A673 (cell line): ENCODE data around the gene PEAR1. TPM values are rescaled to one million over a fixed set of nuclear protein-coding genes. Genes with fewer than 3 reads are reported as not detected.

ENCODE experiments used
- BruUV-seq: library from RNA; stranded (reverse); fragments of 400-500 nt; replicated peaks from 2 replicates; lab custom pipeline; 2021; lab: Mats Ljungman, UMichigan
- CTCF ChIA-PET: fragments of 300-600 bp; sonication (Branson Sonifier 250); formaldehyde crosslinking; loops from one replicate; lab custom pipeline; 2022; ENCODE audit warnings: antibody characterized with exemption; lab: Charles Lee
- POLR2A ChIA-PET: fragments of 300-600 bp; sonication (Branson Sonifier 250); formaldehyde crosslinking; loops from one replicate; lab custom pipeline; 2022; ENCODE audit warnings: antibody characterized with exemption; ENCODE audit not compliant: low non-redundant PET; lab: Charles Lee
- DNase-seq: peaks from one replicate; pipeline ENCODE4 v3.0.0-alpha.2; 2015; ENCODE audit warnings: low spot score
- H3K27ac ChIP-seq: fragments of 200-600 bp; sonication (generic); 2 replicates; pipeline ENCODE4 v1.5.1; 2016; ENCODE audit warnings: mixed run types, low read depth, mild to moderate bottlenecking, mixed read lengths, antibody characterized with exemption, low read length; ENCODE audit not compliant: poor library complexity, severe bottlenecking
- H3K27me3 ChIP-seq: fragments of 200-600 bp; sonication (generic); replicated peaks from 2 replicates; pipeline ENCODE4 v1.6.1; 2017; ENCODE audit warnings: mixed run types, low read depth, mild to moderate bottlenecking, mixed read lengths, antibody characterized with exemption, low read length; ENCODE audit not compliant: insufficient read depth, poor library complexity
- H3K36me3 ChIP-seq: fragments of 200-600 bp; sonication (generic); 2 replicates; pipeline ENCODE4 v1.6.1; 2016; ENCODE audit warnings: mixed run types, mild to moderate bottlenecking, mixed read lengths, antibody characterized with exemption, low read length; ENCODE audit not compliant: insufficient read depth, poor library complexity, severe bottlenecking
- H3K4me1 ChIP-seq: fragments of 200-600 bp; sonication (generic); 2 replicates; pipeline ENCODE4 v1.6.1; 2017; ENCODE audit warnings: mixed run types, mild to moderate bottlenecking, mixed read lengths, antibody characterized with exemption, low read length; ENCODE audit not compliant: insufficient read depth, poor library complexity, severe bottlenecking
- H3K4me3 ChIP-seq: fragments of 200-600 bp; sonication (generic); 2 replicates; pipeline ENCODE4 v1.5.1; 2016; ENCODE audit warnings: low read depth, mixed run types, mild to moderate bottlenecking, mixed read lengths, low read length; ENCODE audit not compliant: poor library complexity, severe bottlenecking
- H3K9me3 ChIP-seq: fragments of 200-600 bp; sonication (generic); 2 replicates; pipeline ENCODE4 v1.6.1; 2016; ENCODE audit warnings: mixed run types, low read depth, mild to moderate bottlenecking, mixed read lengths, antibody characterized with exemption, low read length; ENCODE audit not compliant: poor library complexity, severe bottlenecking
- EZH2 ChIP-seq: fragments of 200-600 bp; sonication (generic); IDR thresholded peaks from 2 replicates; pipeline ENCODE4 v1.6.1; 2017; ENCODE audit warnings: borderline replicate concordance, low read depth, mild to moderate bottlenecking, mixed read lengths, antibody characterized with exemption, low read length; ENCODE audit not compliant: poor library complexity, severe bottlenecking
- intact Hi-C: fragments of 100-400 bp; cut with micrococcal nuclease; formaldehyde crosslinking; loops from one replicate; pipeline ENCODE4 v1.10.0; 2022; ENCODE audit not compliant: unreplicated experiment
- total RNA-seq: library from RNA; stranded (reverse); gene quantifications from 2 replicates; pipeline ENCODE4 v1.2.3, GENCODE V29; 2021
- TF ChIP-seq, protein P1 (sequence below): fragments of 300-800, 200-600 bp; sonication (generic); conservative IDR thresholded peaks from 2 replicates; pipeline ENCODE4 v1.5.1; 2017; ENCODE audit warnings: low read depth, mild to moderate bottlenecking, antibody characterized with exemption, low read length, moderate library complexity, mixed read lengths

Gene PEAR1
- total RNA-seq, 1 experiment from 2014 or later, result 0.52 TPM

DNA sequence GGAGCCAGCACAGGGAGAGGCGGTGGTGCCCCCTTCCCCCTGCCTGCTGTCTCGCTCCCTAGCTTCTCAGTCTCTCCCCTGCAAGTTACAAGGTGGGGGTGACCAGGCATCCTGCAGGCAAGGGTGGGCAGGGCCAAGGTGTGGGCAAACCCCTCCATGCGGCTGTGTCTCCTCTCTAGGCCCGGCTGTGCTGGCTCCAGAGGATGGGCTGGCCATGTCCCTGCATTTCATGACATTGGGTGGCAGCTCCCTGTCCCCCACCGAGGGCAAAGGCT lies 18.2 kb upstream of the PEAR1 start:
- intact Hi-C loops, result no loop called here
- no TSS peak for BruUV-seq
- TF ChIP-seq, protein P1, sequence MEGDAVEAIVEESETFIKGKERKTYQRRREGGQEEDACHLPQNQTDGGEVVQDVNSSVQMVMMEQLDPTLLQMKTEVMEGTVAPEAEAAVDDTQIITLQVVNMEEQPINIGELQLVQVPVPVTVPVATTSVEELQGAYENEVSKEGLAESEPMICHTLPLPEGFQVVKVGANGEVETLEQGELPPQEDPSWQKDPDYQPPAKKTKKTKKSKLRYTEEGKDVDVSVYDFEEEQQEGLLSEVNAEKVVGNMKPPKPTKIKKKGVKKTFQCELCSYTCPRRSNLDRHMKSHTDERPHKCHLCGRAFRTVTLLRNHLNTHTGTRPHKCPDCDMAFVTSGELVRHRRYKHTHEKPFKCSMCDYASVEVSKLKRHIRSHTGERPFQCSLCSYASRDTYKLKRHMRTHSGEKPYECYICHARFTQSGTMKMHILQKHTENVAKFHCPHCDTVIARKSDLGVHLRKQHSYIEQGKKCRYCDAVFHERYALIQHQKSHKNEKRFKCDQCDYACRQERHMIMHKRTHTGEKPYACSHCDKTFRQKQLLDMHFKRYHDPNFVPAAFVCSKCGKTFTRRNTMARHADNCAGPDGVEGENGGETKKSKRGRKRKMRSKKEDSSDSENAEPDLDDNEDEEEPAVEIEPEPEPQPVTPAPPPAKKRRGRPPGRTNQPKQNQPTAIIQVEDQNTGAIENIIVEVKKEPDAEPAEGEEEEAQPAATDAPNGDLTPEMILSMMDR, result no peak
- no peak for TF ChIP-seq EZH2
- Histone ChIP-seq H3K27me3 (no peaks in the 10 kb centered on the region), H3K4me3 (no peak overlapping the region), H3K27ac (no peak overlapping the region), H3K36me3 (no peaks in the 10 kb centered on the region), H3K9me3 (no peaks in the 10 kb centered on the region), H3K4me1 (no peaks in the 10 kb centered on the region)
- CTCF ChIA-PET, result no interaction called here
- DNase-seq, result no peak
- POLR2A ChIA-PET, result no interaction called here

DNA sequence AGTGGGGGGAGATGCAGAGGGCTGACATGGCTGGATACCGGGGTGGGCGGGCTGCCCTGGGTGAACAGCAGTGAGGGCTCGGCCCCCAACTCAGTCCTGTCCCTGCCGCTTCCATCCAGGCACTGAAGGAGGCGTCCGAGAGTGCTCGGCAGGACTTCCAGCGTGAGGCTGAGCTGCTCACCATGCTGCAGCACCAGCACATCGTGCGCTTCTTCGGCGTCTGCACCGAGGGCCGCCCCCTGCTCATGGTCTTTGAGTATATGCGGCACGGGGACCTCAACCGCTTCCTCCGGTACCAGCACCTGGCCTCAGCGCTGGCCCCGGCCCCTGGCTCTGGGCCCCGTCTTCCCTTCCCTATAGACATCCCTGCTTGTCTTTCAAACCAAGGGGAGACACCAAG lies 17.2 kb upstream of the PEAR1 start:
- POLR2A ChIA-PET, result no interaction called here
- TF ChIP-seq, protein P1, result no peak
- no peak for TF ChIP-seq EZH2
- intact Hi-C loops, result no loop called here
- no peaks in the 10 kb centered on the region for H3K4me1 ChIP-seq
- H3K36me3 ChIP-seq, result no peaks in the 10 kb centered on the region
- H3K27ac ChIP-seq, result no peak overlapping the region
- no peaks in the 10 kb centered on the region for H3K27me3 ChIP-seq
- H3K9me3 ChIP-seq, result no peaks in the 10 kb centered on the region
- DNase-seq, result no peak
- no TSS peak for BruUV-seq
- no peak overlapping the region for H3K4me3 ChIP-seq
- CTCF ChIA-PET, result no interaction called here

DNA sequence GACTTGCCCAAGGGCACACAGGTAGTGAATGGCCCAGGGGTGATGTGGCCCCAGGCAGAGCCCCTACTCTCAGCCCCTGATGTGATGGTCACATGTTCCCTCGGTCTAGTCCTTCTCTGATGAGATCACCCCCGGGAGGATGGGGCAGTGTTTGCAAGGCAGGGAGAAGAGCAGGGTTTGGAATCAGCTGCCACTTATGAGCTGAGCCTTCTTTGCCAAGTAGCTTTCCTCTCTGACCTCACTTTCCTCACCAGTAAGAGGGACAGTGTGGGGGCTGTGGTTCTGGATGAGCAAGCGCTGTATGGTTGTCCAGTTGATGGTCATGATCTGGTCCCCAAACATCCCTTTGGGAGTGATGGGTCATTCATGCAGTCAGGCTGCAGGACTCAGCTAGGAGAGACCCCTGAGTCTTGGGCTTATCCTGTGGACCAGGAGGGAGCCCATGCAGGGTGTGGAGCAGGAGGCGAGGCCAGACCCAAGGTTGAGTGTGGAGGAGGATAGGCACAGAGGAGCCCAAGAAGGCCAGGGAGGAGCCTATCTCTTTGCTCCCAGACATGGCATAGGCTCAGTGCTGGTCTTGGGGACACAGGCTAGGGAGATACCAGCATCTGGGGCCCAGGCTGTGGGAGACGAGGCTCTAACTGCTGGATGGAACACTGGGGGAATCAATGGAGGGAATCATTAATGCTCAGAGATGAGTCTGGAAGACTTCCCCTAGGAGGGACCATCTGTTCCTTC lies 15.9 kb upstream of the PEAR1 start:
- H3K36me3 ChIP-seq, result no peaks in the 10 kb centered on the region
- TF ChIP-seq, protein P1, result no peak
- TF ChIP-seq EZH2, result no peak
- H3K4me3 ChIP-seq, result no peak overlapping the region
- intact Hi-C loops, result no loop called here
- no peaks in the 10 kb centered on the region for H3K27me3 ChIP-seq
- ChIA-PET CTCF (no interaction called here), POLR2A (no interaction called here)
- no peak for DNase-seq
- BruUV-seq, result no TSS peak
- no peaks in the 10 kb centered on the region for H3K4me1 ChIP-seq
- H3K9me3 ChIP-seq, result no peaks in the 10 kb centered on the region
- no peak overlapping the region for H3K27ac ChIP-seq
